A673 (cell line): ENCODE results near the gene UBXN7.

Experiments used
- EZH2 ChIP-seq: fragments of 200-600 bp; sonication (generic); IDR thresholded peaks from 2 replicates; pipeline ENCODE4 v1.6.1; 2017; ENCODE audit warnings: borderline replicate concordance, low read depth, mild to moderate bottlenecking, mixed read lengths, antibody characterized with exemption, low read length; ENCODE audit not compliant: poor library complexity, severe bottlenecking
- TF ChIP-seq, protein P1 (sequence below): fragments of 300-800, 200-600 bp; sonication (generic); conservative IDR thresholded peaks from 2 replicates; pipeline ENCODE4 v1.5.1; 2017; ENCODE audit warnings: low read depth, mild to moderate bottlenecking, antibody characterized with exemption, low read length, moderate library complexity, mixed read lengths

- TF ChIP-seq, protein P1, sequence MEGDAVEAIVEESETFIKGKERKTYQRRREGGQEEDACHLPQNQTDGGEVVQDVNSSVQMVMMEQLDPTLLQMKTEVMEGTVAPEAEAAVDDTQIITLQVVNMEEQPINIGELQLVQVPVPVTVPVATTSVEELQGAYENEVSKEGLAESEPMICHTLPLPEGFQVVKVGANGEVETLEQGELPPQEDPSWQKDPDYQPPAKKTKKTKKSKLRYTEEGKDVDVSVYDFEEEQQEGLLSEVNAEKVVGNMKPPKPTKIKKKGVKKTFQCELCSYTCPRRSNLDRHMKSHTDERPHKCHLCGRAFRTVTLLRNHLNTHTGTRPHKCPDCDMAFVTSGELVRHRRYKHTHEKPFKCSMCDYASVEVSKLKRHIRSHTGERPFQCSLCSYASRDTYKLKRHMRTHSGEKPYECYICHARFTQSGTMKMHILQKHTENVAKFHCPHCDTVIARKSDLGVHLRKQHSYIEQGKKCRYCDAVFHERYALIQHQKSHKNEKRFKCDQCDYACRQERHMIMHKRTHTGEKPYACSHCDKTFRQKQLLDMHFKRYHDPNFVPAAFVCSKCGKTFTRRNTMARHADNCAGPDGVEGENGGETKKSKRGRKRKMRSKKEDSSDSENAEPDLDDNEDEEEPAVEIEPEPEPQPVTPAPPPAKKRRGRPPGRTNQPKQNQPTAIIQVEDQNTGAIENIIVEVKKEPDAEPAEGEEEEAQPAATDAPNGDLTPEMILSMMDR = no peak
- no peak for TF ChIP-seq EZH2
These were observed 91.1 kb downstream of the UBXN7 start for GRCh38 chr3:196341137-196341536.
